GM08714 (cell line): Measurements from ENCODE around the gene STAT5B.

Experiments used
- H3K4me3 ChIP-seq: fragments of 200-500 bp; sonication (Bioruptor generic); 2 replicates; pipeline ENCODE4 v1.5.1; 2014; ENCODE audit warnings: mild to moderate bottlenecking, low read length, inconsistent platforms
- ZNF274 ChIP-seq: IDR thresholded peaks from 2 replicates; pipeline ENCODE4 v1.6.1; 2012; ENCODE audit warnings: mild to moderate bottlenecking, low read depth, low read length

Gene STAT5B

DNA sequence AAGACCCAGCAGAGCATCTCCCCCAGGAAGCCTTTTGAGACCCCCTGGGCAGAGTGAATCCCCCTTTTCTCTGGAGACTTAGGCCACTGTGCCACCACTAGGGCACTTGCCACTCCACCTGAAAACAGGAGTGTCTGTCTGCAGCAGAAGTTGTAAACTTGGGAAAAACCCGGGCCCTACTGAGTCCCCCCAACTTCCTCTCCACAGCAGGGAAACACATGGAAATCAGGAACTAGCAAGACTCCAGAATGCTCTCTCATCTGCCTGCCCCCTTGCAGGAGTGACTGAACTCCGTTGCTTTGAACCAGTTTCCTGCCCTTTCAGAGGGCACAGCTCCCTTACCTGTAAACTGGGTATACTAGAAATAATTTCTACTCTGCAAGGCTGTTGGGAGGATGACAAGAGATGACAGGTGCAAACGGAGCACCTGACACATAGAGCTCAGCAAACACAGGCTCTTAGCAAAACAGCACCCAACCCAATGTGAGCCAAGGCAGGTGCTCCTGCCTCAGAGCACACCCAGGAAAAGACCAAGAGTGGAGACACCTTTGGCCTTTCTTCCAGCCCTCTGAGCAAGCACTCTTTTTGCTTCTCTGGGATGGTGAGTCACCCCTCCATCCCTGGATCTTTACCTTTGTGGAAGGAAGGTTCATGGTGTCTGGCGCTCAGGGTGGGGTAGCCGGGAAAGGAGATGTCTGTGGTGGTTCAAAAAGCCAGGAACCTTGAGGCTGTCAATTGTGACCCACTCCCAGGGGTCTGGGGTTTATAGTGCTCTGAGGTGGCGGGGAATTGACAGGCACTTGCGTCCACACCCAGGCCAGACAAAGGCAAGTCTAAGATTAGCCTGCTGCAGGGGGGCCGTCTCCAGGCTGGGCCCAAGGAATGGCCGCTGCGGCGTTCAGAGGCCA is 91.2 kb downstream of the STAT5B start, which contains the start of gene HCRT:
Gene HCRT, minus strand, starts transcription at position 740 of the 908 bp plus-strand sequence. Its CDS starts 87 bp downstream, at position 653.
- no peak for TF ChIP-seq ZNF274
- no peak within 1 kb of the TSS; the same call in 1 of the 2 replicates for H3K4me3 ChIP-seq

DNA sequence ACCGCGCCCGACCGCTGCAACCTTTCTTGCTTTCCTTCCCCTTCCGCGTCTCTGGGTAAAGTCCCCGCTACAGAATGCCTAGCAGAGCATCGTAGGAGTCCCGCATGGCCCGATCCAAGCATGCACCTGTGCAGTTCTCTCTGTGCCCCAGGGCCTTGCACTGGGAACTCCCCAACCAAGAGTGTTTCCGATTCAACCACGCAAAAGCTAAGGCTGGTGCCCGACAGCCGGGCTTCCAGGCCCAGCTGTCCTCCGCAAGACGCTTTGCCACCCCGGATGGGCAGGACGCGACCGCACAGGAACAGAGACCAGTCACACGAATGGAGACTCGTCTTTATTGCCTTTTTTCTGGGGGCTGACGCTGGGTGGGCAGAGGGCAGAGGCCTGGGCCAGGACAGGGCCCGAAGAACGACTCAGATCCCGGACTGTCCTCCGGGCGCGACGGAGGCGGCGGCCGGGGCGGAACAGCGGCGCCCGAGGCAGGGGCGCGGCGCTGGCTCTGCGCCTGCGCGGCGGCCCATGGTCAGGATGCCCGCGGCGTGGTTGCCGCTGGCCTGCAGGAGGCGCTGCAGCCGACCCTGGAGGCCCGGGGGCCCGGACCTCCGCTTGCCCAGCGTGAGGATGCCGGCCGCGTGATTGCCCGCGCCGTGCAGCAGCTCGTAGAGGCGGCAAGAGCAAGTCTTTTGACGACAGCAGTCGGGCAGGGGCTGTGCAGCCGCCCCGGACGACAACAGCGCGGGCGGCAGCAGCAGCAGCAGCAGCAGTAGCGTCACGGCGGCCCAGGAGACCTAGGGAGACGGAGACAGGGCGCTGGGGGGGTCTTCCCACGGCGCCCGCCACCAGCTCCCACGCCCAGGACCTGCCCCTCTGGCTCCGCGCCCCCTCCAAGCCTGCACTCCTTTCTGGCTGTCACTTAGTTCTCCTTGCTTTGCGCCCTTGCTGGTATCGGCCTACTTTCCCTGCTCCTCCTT is 92.2 kb downstream of the STAT5B start:
- peak overlapping the region; percentile 56; the same call in 1 of the 2 replicates for H3K4me3 ChIP-seq
- no peak for TF ChIP-seq ZNF274

DNA sequence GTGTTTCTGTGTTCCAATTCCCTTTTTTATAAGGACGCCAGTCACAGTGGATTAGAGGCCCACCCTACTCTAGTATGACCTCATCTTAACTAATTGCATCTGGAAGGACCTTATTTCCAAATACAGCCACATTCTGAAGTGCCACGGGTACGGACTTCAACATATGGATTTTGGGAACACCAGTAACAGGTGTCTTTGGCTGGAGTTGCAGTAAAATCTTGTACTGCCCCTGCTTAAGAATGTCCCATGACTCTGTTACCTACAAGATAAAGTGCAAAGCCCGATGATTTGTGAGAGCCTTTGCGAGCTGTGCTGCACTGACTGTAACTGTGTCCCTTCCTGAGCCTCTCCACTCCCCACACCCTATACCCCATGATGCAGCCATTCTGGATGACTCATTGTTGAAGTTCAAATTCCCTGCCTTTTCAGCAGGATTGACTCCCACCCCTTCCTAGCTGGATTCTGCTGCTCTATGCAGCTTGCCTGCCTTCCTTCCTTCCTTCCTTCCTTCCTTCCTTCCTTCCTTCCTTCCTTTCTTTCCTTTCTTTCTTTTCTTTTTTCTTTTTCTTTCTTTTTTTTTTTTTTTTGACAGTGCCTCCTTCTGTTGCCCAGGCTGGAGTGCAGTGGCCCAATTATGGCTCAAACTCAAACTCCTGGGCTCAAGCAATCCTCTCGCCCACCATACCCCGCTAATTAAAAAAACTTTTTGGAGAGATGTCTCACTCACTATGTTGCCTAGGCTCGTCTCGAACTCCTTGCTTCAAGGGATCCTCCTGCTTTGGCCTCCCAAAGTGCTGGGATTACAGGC is 93.1 kb downstream of the STAT5B start:
- no peak for TF ChIP-seq ZNF274
- H3K4me3 ChIP-seq = peak overlapping the region; percentile 56; the same call in 1 of the 2 replicates

DNA sequence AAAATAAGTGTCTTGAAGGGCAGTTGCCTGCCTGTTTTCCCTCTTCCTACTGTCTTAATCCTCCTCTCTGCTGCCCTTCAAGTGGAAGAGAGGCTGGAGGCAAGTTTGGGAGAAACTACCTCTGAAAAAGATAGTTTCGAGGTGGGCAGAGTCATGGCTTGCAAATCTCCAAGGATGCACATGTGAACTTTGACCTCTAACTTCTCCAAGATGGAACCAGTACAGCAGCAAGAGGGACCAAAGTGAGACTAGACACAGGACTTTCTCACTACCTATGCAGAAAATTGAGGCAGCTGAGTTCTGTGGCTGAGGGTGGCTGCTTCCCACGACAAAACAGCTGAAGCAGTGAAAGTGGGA is 94.4 kb downstream of the STAT5B start:
- no peak for TF ChIP-seq ZNF274
- H3K4me3 ChIP-seq = no peak overlapping the region

DNA sequence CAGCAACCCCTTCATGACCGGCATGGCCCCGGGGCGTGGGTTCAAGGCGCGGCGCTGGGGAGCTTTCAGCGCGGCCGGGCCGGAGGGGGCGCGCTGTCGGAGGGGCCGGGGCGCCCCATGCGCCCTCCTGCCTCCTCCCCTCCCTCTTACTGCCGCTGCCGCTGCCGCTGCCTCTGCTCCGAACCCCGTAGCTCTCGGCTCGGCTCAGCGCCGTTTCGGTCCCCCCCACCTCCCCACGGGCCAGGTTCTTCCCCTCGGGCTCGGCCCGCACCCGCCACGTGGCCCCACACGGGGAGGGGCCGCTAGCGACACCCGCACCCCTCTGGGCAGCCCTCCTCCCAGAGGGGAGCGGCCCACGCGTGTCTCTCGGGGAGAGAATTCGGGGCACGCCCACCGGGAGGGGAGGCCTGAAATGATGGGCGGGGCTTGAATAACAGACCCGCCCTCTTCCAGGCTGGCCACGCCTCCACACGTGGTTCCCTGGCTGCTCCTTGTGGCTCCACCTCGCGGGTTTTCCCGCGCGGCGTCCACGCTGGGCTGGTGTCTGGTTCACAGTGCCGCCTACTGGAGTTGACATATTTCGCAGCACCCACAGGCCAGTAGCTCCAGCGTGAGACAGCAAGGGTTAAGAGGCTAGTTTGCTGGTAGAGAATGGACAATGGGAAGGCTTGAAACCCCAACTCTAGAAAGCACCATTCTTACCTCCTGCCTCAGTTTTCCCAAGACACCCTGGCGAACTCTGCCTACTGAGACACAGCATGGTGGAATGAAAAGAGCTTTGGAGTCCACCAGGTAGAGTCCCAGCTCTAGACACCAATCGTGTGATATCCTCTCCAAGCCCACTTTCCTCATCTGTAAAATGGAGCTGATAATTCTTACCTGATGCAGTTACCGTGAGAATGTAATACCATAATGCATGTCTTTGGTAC is 95.0 kb downstream of the STAT5B start, which contains the start of gene KCNH4:
Gene KCNH4, minus strand, starts transcription at position 221 of the 929 bp plus-strand sequence. Its CDS starts 197 bp downstream, at position 24.
- peak within 1 kb of the TSS; percentile 41; the same call in 1 of the 2 replicates for H3K4me3 ChIP-seq
- no peak for TF ChIP-seq ZNF274

DNA sequence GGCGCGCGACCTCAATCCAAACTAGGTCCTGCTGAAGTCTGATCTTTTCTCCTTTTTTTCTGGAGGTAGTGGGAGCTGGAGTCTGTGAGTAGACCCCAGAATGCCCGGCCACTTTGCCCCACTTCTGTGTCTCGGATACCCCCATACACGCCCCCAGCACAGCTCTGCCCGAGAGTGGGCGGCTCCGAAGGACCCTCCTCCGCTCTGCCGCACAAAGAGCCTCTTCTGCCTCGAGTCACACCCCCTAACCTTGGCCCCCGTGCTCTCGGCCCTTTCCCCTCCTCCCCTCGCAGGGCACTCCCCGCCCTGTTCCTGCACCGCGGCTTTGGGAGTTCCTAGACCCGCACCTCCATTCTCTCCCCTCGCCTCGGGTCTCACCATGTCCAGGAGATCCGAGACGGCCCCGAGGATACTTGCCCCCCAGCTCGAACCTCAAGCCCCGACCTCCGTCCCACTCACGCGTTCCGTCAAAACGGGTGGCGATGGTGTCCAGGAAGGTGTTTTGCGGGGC is 95.7 kb downstream of the STAT5B start:
- TF ChIP-seq ZNF274 = no peak
- peak overlapping the region; percentile 41; the same call in 1 of the 2 replicates for H3K4me3 ChIP-seq

DNA sequence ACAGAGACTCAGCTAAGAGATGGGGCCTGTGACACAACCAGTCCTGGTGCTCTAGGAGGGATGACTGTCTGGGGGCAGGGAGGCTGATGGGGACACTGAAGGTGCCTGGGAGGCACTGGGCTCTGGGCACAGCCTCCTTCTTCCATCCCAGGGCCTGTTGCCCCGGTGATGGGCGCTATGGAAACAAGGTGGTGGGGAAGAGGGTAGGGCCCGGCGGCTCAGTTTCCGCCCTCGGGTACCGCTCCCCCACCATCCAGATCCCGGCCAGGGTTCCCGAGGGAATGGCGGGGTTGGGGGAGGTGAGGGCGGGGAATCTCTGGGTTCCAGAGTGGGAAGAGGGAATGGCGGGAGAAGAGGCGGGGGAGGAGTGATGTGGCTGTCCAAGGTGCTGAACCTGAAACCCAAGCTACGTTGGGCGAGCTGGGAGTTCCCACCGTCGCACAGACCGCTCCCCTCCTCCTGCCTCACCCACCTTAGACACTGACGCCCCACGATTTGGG is 96.2 kb downstream of the STAT5B start:
- no peak for TF ChIP-seq ZNF274
- H3K4me3 ChIP-seq = no peak overlapping the region

DNA sequence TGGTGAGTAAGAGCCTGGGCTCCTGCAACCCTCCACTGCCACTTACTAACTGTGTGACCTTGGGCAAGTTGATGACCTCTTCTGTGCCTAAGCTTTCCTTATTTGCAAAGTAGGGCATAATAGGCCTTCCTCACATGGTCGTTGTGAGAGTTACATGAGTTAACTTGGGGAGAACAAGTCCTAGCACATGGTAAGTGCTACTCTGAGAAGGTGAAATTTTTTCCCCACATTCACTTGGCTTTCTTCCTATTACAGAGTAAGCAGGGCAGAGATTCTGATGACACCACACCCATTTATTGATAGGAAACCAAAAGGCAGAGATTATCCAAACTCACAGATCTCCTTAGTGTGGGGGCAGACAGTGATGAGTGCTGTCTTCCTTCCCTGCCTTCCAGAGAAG is 96.9 kb downstream of the STAT5B start:
- no peak overlapping the region for H3K4me3 ChIP-seq
- no peak for TF ChIP-seq ZNF274

DNA sequence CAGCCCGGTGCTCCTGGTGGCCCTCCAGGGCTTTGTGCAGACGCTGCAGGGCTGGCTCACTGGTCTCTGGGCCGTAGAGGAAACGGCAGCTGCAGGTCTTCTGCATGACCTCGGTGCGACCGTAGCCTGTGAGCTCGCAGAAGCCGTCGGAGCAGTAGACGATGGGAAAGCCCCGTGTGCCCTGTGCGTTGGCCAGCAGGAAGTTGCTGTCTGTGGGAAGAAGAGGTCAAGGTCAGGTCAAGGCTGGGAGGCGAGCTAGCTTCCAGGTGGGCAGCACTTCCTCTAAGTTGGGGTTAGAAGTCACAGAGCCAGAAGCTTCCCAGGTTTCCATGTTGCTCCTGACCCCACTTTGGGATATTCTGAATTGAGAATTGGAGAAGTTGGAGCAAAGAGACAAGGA is 97.4 kb downstream of the STAT5B start:
- TF ChIP-seq ZNF274 = no peak
- H3K4me3 ChIP-seq = no peak overlapping the region

DNA sequence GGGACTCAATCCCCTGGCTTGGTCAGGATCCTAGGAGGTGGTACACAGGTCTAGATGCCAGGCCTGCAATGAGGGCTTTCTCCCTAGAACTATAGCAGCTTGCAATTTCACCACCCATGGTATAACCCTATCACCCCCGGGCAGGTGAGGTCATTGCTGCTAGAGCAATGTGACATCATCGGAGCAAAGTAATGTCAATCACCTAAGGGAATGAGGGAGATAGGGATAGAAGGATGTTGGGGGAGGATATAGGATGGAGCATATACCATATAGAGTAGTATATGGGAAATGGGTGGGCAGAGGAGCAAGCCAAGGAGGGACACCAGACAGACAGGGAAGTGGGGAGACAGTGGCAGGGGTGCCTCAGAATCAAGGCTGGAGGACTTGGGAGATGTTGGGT is 98.5 kb downstream of the STAT5B start:
- no peak for TF ChIP-seq ZNF274
- no peak overlapping the region for H3K4me3 ChIP-seq

DNA sequence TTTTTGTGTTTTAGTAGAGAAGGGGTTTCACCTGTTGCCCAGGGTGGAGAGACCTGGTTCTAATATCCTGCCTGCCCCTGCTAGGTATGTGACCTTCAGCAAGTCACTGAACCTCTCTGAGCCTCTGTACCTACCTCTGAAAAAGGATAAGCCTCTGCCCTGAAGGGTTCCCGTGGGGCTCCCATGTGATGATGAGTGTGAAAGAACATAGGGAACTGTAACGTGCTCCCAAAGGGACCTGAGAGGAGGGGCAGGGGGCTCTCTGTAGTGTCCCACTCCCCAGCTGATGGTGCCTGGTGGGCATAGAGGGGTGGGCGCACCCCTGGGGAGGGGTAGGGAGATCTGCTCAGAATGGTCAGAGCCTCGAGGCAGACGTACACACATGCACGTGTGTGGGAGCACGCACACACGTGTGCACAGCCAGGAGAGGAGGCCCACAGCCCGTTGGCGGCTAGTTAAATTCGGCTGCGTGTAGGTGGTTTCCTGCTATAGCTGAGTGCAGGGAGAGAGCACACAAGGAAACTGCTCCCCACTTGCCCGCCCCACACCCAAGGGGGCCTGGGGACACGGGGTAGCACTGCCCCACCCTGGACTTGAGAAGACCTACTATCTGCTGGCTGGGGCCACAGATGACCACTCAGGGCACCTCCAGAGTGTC is 101.9 kb downstream of the STAT5B start:
- H3K4me3 ChIP-seq = no peak overlapping the region
- no peak for TF ChIP-seq ZNF274

DNA sequence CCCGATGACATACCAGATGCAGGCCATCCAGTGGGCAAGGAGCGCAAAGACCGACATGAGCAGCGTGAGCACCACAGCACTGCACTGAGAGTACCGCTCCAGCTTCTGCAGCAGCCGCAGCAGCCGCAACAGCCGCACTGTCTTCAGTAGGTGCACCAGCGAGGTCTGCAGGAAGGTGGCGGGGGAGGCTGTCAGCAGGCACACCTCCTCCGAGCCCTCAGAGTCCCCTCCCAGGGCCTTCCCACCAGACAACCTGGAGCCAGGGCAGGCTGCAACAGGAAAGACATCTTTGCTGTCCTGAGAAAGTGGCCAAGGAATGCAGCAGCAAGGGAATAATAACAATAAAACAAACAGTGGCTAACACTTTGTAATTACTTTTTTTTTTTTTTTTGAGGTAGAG is 104.4 kb downstream of the STAT5B start:
- H3K4me3 ChIP-seq = no peak overlapping the region
- TF ChIP-seq ZNF274 = no peak
